ENCODE results near the gene FMNL2. TPM values are rescaled to one million over a fixed set of nuclear protein-coding genes. Genes with fewer than 3 reads are reported as not detected.

FMNL2 gene
- total RNA-seq, 1 experiment from 2014 or later: 33.6 TPM

DNA sequence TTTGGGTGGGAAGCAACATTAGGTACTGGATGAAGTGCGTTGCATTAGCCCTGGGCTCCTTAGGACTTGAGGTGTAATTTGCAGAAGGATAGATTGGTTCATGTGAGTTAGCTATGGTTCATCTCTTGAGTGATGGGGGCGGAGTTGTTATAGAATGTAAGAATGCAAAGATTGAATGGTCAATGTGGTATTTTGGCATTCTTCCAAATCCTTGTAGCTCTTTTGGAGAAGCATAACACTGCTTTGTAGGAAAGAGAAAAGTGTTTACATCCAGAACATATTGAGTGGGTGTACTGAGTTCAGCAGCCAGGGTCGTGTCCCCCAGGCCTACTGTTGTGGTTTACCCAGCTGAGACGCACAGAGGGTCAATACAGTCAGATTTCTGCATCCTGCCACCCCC is 173.5 kb downstream of the FMNL2 start:
- Histone ChIP-seq H3K27me3 (ENCODE audit: insufficient read depth, low read length) (no peaks in the 10 kb centered on the region), H3K18ac (ENCODE audit: insufficient read length, low read depth, low read length) (no peak overlapping the region), H3T11ph (ENCODE audit: low read length) (no peak overlapping the region), H3K23ac (ENCODE audit: insufficient read length, low read depth, low read length) (no peak overlapping the region), H2AK5ac (ENCODE audit: insufficient read length, low read length) (no peak overlapping the region), H3K4me1 (ENCODE audit: insufficient read depth, low read length) (peaks cover 2% of the 10 kb centered on the region; the same call in 1 of the 2 replicates), H4K20me1 (ENCODE audit: control insufficient read depth, insufficient read depth, insufficient read length) (no peaks in the 10 kb centered on the region), H3K79me2 (ENCODE audit: insufficient read depth, low read length) (peaks cover 5% of the 10 kb centered on the region; the same call in 1 of the 2 replicates), H3K23me2 (ENCODE audit: insufficient read length, low read depth, low read length, poor library complexity, severe bottlenecking) (no peaks in the 10 kb centered on the region), H4K8ac (replicated peaks; ENCODE audit: insufficient read length, low read depth, low read length) (no peak overlapping the region), H2BK20ac (ENCODE audit: low read depth, low read length, poor library complexity, severe bottlenecking) (no peak overlapping the region), H4K5ac (ENCODE audit: insufficient read length, low read depth, low read length) (no peak overlapping the region), H3K9ac (ENCODE audit: extremely low read depth, insufficient read length, low read length) (no peak overlapping the region), H2AFZ (ENCODE audit: low read length) (no peak overlapping the region), H2BK120ac (ENCODE audit: low read depth, low read length, poor library complexity, severe bottlenecking) (no peak overlapping the region), H4K91ac (ENCODE audit: insufficient read length, low read depth, low read length) (no peak overlapping the region), H3K56ac (ENCODE audit: insufficient read length, low read depth, low read length) (no peak overlapping the region), H3K27ac (ENCODE audit: insufficient read length, low read depth, low read length) (no peak overlapping the region), H3K4me2 (ENCODE audit: insufficient read depth, insufficient read length, low read length) (no peak overlapping the region), H3K4ac (ENCODE audit: low read depth, low read length) (no peak overlapping the region), H2BK15ac (ENCODE audit: low read depth, low read length) (no peak overlapping the region), H3K14ac (ENCODE audit: insufficient read depth, low read length) (no peak overlapping the region), H2BK12ac (ENCODE audit: insufficient read length, low read depth, low read length) (no peak overlapping the region), H3K79me1 (ENCODE audit: insufficient read depth, low read depth, low read length, poor library complexity, severe bottlenecking) (no peaks in the 10 kb centered on the region), H2BK5ac (ENCODE audit: insufficient read length, low read length) (no peak overlapping the region), H3K9me3 (ENCODE audit: control insufficient read depth, low read depth, low read length) (no peaks in the 10 kb centered on the region)
- H3K9me3 Mint-ChIP-seq: no peaks in the 10 kb centered on the region
- H3K27ac Mint-ChIP-seq: no peak overlapping the region
- no CpG with 5 or more reads among the region's 4 CpGs for WGBS (ENCODE audit: extremely low coverage, insufficient read length, low lambda C conversion rate)
- TF ChIP-seq, protein P1, sequence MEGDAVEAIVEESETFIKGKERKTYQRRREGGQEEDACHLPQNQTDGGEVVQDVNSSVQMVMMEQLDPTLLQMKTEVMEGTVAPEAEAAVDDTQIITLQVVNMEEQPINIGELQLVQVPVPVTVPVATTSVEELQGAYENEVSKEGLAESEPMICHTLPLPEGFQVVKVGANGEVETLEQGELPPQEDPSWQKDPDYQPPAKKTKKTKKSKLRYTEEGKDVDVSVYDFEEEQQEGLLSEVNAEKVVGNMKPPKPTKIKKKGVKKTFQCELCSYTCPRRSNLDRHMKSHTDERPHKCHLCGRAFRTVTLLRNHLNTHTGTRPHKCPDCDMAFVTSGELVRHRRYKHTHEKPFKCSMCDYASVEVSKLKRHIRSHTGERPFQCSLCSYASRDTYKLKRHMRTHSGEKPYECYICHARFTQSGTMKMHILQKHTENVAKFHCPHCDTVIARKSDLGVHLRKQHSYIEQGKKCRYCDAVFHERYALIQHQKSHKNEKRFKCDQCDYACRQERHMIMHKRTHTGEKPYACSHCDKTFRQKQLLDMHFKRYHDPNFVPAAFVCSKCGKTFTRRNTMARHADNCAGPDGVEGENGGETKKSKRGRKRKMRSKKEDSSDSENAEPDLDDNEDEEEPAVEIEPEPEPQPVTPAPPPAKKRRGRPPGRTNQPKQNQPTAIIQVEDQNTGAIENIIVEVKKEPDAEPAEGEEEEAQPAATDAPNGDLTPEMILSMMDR (conservative IDR thresholded peaks at IDR 0.05): no peak
- no peak for DNase-seq
- peaks cover 0 to 3% (median 0%) of the 10 kb centered on the region in 3 experiments; a peak in 1 of 7 replicates for H3K36me3 Mint-ChIP-seq (ENCODE audit: insufficient read depth in 1 of 3, low read depth in 3 of 3)
- peaks cover 20 to 28% of the 10 kb centered on the region in 2 experiments for H3K4me1 Mint-ChIP-seq
- H3K4me3 Mint-ChIP-seq: no peak overlapping the region
- no peaks in the 10 kb centered on the region for H3K27me3 Mint-ChIP-seq (ENCODE audit: low read depth)

Measured in H9 (cell line).